Measurements from ENCODE around the gene VAV3.
"Not testable (repeated sequence)": the region's sequence is repeated elsewhere in the genome, so short reads cannot be mapped to it uniquely, and the experiment has no call there.

Gene VAV3, protein sequence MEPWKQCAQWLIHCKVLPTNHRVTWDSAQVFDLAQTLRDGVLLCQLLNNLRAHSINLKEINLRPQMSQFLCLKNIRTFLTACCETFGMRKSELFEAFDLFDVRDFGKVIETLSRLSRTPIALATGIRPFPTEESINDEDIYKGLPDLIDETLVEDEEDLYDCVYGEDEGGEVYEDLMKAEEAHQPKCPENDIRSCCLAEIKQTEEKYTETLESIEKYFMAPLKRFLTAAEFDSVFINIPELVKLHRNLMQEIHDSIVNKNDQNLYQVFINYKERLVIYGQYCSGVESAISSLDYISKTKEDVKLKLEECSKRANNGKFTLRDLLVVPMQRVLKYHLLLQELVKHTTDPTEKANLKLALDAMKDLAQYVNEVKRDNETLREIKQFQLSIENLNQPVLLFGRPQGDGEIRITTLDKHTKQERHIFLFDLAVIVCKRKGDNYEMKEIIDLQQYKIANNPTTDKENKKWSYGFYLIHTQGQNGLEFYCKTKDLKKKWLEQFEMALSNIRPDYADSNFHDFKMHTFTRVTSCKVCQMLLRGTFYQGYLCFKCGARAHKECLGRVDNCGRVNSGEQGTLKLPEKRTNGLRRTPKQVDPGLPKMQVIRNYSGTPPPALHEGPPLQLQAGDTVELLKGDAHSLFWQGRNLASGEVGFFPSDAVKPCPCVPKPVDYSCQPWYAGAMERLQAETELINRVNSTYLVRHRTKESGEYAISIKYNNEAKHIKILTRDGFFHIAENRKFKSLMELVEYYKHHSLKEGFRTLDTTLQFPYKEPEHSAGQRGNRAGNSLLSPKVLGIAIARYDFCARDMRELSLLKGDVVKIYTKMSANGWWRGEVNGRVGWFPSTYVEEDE

GRCh38 chr1:107965110-107965991 is at the start of gene VAV3:
VAV3 (minus strand) TSS chr1:107965180; CDS start chr1:107964869, 311 bp downstream.
- DNase-seq = no peak

DNA sequence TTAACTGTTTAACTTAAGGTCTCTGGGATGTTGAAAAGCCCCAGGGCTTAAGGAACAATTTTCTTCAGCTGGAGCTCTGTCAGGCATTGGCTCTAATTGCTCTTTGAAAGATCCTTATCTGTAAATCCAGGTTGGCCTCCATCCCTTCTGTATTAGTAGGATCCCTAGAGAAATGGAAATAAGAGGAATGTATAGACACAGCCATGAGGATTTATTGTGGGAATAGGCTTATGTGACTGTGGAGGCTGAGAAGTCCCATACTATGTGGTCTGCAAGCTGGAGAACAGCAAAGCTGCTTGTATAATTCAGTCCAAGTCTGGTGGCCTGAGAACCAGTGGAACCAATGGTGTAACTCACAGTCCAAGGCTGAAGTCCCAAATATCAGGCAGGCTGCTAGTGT is 47.6 kb upstream of the VAV3 start:
- DNase-seq = no peak

GRCh38 chr1:108011295-108011694 is 46.3 kb upstream of the VAV3 start:
- DNase-seq = no peak

DNA sequence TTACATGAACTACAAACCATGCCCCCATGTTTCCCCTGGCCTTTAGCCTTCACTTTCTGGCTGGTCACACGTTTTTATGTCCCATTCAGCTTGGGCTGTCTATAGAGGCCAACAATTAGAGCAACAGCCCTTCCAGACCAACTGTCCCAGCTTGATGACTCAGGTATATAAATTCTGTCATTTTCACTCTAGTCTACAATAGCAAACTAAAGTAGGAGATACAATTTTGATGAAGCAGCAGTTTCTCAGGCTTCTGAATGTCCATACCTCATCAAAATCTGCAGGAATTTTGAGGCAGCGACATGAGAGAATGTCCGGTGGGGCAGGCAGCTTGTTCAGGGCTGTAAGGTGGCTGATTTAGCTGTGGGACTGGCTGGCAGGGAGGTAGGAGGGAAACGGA is 45.6 kb upstream of the VAV3 start:
- DNase-seq = no peak

DNA sequence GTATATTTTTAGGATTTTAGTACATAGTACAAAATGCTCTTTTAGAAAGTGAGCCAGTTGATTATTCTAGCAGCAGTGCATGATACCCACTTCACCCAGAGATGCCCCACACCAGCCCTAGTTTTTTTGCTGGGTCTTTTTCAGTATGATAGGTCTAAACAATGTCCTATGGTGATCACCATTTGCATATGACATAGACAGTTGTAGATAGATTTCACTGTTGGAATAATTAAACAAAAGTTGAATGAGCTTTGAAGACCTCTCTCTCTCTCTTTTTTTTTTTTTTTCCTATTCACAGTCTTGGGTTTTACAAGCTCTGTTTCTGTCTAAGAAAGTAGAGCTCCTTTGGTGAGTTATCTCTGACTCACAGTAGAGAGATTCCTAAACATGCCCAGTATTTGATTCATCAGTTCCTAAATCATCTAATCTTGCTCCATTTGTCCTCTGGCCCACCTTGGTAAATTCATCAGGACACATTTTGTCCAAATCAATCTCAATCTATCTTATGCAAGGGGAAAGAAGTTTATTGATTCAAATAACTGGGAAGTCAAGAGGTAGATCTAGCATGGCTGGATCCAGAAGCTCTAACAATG is 44.7 kb upstream of the VAV3 start:
- DNase-seq = no peak

- no peak for DNase-seq
These were observed 42.6 kb upstream of the VAV3 start for GRCh38 chr1:108007531-108007930.

- no peak for DNase-seq
These were observed 42.1 kb upstream of the VAV3 start for GRCh38 chr1:108007070-108007469.

DNA sequence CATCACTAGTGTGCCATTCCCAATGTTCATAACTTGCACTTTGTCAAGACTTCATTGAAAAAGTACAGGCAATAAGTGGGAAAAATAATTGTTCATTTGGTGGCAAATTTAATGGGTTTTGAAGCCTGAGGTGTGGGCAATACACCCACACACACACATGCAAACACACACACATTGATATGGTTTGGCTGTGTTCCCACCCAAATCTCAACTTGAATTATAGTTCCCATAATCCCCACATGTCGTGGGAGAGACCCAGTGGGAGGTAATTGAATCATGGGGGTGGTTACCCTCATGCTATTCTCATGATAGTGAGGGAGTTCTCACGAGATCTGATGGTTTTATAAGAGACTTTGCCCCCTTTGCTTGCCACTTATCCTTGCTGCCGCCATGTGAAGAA is 39.9 kb upstream of the VAV3 start:
- not testable (repeated sequence) for DNase-seq

DNA sequence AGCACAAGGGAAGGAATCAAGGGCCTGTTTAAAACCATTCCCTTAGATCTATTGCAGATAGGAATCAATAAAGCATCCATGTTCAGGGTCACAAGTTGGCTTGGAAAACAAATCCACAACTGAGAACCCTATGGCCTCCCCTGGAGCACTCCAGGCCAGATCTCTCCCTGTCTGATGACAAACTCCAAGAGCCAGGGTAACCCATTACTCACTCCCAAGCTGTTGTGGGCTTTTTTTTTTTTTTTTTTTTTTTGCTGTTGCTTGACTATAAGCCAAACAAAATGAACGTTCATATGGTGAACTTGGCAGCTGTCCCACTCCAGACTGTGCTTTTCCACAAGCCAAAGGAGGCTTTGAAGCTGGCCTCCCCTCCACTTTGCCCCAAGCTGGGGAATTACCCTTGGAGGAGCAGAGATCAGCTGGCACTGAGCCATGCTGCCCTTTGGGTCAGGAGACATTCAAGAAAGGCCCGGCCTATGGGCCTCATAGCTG is 35.7 kb upstream of the VAV3 start:
- no peak for DNase-seq

DNA sequence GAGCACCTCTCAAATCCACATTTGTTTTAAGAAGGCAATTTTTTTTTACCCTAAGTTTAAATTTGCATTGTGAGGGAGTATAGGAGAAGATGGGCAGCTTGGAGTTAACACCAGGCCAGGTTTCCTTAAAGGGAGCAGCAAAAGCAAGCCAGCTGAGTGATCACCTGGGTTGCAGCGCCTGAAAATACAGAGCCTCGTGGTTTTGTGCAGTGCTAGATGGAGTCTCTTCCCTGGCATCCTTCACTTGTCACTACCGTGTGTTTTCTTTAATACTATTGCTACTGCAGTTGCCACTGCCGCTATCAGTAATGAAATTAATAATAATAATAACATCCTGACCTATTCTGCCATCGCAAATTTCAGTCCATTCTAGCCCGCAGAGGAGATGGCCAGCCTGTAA is 35.2 kb upstream of the VAV3 start:
- DNase-seq = no peak

DNA sequence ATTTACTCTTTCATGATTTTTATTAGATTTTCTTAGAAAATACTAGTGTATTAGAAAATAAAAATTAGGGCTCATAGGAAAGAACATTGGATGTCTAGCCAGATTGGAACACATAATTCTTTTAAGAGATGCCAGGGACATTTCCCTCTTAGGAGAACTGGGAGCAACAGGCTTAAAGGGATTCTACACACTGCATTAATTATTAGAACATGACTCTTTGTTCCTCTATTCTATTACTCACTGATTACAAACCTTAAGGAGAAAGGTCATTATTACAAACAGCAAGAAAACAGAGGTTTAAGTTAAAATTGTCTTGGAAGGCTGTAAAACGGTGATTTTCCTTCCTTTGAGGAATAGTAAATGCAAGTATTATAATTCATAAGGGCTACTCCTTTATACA is 32.9 kb upstream of the VAV3 start:
- no peak for DNase-seq

DNA sequence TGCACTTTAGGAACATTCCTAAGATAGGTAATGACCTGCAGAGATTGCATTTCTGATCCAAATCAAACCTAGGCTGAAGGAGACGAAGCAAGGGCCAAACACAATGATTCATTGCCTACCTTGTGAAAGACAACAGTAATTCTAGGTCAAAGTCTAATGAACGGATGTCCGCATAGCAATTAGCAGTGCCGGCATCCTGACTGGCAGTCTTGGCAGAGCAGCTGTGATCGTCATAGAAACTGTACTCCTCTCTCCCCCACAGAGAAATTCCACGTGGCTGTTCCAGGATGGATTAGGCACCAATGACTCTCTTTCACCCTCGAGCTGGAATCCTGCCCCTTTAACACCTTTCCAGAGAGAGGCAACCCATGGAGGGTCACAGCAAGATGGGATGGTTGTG is 28.9 kb upstream of the VAV3 start:
- DNase-seq = no peak

DNA sequence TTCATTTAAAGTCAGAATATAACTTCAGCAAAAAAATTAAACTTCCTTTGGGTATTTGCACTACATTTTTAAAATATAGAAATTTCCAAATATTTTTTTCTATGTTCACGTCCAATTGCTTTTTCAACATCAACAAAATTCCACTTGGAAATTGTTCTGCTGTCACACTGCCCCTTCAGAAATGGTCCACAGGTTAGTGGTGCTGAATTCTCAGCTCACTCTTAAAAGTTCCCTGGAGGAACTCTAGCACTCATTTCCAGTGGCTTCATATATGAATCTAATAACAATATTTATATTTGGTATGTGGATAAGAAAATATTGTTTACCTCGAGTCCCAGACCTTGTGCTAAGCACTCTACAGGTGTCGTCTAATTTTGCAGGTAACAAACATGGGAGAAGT is 27.4 kb upstream of the VAV3 start:
- no peak for DNase-seq

- no peak for DNase-seq
These were observed 26.5 kb upstream of the VAV3 start for GRCh38 chr1:107991371-107992066.

- DNase-seq = no peak
These were observed 25.6 kb upstream of the VAV3 start for GRCh38 chr1:107990606-107991005.

- DNase-seq = no peak
These were observed 16.3 kb upstream of the VAV3 start for GRCh38 chr1:107981277-107981676.

- no peak for DNase-seq
These were observed 14.9 kb upstream of the VAV3 start for GRCh38 chr1:107979926-107980325.

DNA sequence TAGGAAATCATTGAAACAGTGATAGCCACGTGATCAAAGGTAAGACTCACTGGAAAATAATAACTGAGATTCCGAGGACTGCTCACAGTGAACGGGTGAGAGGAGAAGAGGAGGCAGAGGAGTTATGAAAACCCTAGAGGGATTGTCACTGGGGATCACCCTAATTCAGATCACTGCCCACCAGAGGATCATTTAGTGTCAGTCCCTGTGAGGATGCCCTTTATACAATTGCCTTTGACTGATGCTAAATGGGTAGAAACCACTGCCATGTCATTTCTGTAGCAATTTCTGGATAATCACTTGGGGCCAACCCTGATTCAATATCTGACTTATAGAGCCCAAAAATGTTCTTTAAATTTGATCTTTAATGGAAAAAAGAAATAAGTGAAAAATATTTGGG is 14.1 kb upstream of the VAV3 start:
- no peak for DNase-seq

- no peak for DNase-seq
These were observed 11.9 kb upstream of the VAV3 start for GRCh38 chr1:107976836-107977235.

GRCh38 chr1:107976431-107976830 is 11.5 kb upstream of the VAV3 start:
- no peak for DNase-seq

DNA sequence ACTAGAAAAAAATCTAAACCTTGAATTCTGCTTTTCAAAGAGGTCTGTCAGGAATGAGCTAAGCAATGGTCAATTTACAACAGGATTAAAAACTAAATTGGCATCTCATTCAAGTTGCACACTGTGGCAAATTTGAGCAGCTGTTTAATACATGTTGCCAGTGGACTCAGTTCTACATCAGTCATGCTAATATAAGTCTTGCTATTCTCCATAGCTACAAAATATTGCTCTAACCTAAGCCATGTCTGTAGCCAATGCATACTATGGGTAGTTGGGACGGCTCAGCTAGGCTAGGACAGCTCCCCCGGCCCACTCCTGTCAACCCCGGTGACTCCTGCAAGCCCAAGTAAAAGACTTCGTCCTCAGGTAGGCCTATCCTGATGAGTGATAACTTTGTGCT is 10.9 kb upstream of the VAV3 start:
- no peak for DNase-seq

GRCh38 chr1:107974090-107974489 is 9.1 kb upstream of the VAV3 start:
- no peak for DNase-seq
